HT-29 (cell line): ENCODE results near the gene UNC5B. TPM values are rescaled to one million over a fixed set of nuclear protein-coding genes. Genes with fewer than 3 reads are reported as not detected.

Experiments
- DNase-seq: peaks from one replicate; pipeline ENCODE4 v3.0.0-alpha.2; 2015; ENCODE audit warnings: low spot score
- total RNA-seq: library from RNA; depleted of rRNA; stranded (reverse); fragments of >200 nt; shearing (Covaris generic); gene quantifications from 2 replicates; pipeline ENCODE4 v1.2.3, GENCODE V29; 2014

The UNC5B gene
- total RNA-seq, 1 experiment from 2014 or later, result 0.51 TPM

DNA sequence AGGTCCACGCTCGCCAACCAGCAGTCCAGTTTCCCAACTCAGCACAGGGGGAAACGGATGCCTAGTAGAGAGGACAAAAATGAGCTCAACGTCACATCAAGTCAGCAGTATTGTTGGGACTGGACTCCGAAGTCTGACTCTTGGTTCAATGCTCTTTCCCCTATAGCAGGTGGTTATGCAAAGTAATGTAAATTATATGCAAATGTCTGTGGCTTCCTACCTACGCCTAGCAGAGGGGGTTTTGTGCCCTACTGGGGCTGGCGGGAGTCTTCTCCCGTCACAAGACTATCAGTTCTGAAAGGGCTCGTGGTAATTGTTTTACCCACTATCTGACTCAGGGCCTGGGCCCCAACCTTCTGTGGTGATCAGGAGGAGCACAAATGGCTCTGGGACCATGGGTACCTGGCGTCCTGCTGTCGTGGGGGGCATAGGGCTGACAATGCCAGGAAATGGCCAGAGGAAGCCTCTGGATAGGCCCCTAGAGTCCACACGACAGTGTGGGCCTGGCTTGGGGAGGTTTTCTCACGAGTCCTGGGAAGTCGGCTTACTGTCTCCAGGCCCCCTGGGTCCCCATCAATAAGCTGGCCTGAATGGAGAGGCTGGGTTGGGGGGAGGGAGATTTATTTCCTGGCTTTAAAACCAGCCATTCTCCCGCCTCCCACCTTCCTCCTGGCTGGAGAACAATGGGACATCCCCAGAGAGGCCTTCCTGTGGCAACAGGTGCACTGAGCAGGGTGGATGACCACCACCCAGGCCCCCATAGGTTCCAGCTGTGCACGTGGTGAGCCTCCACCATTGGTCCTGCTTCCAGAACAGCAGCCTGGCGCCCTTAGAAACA lies 41.8 kb downstream of the UNC5B start:
- DNase-seq, result no peak

DNA sequence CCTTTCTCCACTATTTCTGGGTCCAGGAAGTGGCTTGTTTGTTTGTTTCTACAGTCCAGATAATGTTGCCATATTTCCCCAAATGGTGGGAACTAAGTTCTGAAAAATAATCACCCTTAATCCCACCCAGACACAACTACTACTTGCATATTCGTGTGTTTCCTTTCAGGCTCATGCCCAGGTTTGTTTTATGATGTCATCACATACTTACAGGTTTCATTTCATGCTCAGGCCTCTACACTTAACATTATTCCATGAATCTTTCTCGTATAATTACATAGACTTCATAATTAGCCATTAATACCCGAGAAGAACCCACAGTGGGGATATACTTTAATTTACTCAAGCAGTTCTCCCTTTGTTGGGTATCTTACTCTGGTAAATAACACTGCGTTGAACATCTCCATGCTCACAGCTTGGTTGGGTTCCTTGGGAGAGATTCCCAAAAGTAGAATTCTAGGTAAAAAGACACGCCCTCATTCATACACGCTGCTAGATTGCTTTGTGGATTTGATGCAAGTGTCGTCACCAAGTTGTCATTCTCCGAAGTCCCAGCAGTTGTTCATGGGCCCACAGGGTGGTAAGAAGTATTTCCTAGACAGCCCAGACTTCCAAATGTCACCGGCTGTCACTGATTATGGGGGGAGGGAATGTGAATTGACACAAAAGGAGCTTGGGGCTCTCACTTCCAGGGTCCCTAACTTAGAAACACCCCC lies 42.6 kb downstream of the UNC5B start:
- DNase-seq, result no peak

DNA sequence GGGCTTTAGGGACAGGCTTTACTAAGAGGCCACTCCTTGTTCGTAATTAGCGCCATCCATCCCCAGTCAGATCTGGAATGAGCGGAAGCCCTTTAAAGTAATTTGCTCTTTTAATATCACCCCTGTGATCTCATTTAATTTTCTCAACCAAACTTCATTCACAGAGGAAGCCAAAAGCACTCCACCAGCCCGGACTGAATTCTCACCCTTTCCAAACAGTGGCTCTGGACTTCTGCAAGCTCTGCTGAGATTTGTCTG lies 43.1 kb downstream of the UNC5B start:
- no peak for DNase-seq

DNA sequence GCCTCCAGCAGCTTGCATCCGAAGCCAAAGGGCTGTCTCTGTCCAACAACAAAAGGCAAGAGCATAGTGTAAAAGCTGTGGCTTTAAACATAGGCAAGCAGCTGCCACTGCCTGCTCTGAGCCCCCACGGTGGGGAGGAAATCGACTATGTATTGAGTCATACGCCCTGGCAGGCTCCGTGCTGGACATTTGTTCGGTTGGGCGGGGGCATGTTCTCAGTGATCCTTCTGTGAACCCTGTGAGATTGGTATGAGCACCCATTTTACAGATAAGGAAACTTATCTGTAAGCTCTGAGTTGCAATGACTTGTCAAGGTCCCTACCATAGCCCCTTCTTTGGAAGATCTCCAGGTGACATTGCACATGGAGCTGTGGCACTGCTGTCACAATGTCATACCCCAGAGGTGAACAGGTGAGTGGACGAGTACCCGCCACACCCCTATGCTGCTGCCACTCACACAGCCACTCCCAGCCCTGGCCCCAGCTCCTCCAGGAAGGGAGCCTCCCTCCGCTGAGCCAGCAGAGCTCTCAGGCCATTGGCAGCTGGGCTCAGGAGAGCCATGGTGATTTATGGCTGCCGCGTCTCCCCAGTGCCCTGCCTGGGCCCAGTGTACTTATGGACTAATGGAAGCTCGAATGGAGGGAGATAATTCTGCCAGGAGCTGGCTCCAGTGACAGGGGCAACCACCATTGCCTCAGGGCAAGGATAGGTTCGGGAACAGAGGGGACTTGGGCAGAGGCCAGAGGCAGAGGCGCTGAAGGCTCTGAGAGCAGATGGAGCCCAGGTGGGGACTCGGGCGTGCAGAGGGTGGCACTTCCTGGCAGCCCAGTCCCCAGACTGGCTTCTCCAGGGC lies 43.7 kb downstream of the UNC5B start:
- no peak for DNase-seq

DNA sequence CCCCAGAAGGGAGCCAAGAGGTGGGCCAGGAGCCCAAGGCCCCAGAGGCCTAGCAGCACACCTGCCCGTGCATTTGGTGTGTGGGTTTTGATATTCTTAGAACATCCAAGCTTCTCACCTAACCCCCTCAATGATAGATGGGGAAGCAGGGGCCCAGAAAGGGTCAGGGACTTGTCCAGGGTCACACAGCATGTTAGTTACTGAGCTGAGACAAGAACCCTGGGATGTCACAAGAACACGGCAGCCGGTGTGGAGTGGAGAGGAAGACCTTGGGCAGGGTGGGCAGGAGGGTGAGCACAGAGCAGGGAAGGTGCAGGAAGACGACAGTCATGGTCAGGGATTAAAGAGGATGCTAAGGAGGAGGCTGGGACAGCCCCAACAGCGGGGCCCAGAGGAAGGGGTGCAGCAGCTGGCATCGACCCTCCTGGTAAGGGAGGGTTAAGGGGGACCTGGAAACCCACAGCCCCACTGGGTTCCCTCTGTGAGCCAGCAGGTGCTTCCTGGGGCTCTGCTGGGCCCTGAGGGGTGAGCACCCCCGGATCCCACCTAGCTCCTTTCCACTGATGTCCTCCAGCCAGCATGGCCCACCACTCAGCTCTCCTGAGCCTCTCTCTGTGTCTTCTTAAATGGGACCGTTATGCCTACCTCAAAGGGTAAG lies 44.4 kb downstream of the UNC5B start:
- DNase-seq, result no peak

DNA sequence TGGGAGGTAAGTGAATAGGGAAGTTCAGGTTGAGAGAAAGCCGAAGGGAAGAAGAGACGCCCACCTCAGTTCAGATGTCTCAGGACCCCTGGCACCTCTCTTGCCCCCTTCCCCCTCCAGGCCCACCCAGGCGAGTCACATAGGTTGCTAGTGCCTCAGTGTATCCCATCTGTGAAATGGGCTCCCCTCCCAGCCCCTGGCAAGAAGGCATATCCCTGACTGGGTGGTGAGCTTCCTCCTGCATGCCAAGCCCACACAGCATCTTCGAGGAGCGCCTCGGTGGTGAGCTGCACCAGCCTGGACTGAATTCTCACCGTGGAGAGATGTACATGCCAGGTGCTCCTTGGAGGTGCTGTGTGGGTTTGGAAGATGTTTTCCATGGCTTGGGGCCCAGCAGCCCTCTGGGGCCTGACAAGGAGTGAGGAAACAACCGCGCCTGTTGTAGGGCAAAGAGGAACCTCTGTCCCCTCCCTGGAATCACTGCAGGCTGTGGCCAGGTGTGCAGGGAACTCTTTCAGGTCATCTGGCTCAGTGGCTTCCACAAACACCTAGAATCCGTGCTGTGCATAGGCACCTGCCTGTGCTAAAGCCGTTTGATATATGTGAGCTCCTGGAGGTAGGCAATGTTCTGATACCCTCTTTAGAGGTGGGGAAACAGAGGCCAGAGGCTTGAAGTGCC lies 45.1 kb downstream of the UNC5B start:
- no peak for DNase-seq

DNA sequence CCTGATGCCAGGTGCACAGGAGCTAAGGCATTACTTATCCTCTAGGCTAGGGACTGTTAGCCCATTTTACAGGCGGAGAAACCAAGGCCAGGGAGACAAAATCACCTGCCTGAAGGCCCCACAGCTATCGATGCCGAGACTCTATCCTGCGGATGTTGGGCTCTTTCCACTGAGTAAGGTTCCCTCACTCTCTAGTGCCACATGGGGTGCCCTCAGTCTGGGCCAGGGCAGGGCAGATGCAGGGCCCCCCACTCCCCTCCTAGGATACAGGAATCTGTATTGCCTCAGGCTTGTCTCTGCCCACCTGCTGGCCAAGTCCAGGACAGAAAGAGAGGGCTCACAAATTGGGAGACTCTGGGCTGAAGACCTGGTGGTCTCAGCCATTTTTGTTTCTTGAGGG lies 45.7 kb downstream of the UNC5B start:
- DNase-seq, result no peak

DNA sequence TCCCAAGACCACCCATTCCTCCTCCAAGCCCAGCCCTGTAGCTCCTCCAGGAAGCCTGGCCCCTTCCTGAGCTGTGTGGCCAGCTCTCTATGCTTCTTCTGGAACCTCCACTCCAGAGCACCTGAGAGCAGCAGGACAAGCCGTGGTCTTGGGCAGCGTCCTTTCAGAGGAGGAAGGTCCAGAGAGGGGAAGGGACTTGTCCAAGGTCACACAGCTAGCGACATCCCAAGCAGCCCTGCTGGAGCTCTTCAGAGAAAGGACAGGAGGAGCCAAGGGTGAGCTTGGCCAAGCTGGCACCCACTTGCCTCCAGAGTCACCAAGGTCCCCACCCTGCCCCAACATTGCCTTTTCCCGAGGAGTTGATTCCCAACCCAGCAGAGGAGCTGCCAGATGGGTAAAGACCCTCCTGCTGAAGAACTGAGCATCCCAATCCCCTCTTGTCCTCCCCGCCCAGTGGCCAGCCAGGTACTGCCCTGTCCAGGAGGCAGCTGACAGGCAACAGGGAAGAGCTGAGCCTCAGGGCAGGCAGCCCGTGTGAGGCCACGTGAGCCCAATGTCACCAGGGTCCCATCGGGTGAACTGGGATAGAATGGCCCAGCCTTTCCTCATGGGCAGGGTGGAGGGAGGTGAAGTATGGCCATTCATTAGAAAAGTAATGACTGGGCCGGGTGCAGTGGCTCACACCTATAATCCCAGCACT lies 46.2 kb downstream of the UNC5B start:
- no peak for DNase-seq

DNA sequence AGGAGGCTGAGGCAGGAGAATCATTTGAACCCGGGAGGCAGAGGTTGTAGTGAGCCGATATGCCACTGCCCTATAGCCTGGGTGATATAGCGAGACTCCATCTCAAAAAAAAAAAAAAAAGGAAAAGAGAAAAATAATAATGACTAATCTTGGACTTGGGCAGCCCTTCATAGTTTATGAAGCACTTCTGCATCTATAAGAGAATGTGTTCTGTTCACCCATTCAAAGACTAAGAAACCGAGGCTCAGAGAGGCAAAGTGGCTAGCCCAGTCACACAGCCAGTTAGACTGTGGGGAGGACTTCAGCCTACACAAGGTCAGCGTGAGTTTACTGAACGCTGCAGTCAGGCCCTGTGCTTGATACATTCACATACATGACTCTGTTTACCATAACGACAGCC lies 46.9 kb downstream of the UNC5B start:
- no peak for DNase-seq

DNA sequence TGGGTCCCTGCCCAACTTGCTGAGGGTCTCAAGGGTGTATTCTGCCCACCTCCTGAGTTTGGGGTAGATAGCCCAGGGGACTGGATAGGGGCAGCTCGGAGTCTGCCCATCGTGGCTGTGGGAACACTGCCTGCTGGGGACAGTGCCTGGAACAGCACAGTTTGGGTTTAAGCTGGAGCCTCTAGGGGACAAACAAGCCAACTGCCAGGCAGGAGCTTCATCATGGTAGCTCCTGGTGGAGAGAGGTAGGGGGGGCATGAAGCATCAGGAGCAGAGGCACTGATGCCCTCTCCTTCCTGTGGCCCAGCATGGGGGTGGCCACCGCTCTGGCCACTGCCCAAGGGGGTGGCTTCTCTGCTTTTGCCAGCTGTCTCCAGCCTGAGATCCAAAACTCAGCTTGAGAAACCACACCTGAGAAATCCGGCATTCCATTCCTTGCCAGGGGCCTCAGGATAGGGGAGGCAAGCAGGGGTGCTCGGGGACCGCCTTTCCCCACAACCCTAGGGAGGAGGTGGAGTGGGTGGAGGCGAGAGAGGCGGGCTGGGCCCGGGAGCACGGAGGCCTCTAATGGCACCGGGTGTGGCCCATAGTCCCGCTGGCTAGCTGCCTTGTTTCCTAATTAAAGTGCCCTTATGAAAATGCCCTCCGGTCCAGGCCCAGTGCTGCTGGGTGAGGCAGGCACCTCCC lies 47.6 kb downstream of the UNC5B start:
- DNase-seq, result no peak

DNA sequence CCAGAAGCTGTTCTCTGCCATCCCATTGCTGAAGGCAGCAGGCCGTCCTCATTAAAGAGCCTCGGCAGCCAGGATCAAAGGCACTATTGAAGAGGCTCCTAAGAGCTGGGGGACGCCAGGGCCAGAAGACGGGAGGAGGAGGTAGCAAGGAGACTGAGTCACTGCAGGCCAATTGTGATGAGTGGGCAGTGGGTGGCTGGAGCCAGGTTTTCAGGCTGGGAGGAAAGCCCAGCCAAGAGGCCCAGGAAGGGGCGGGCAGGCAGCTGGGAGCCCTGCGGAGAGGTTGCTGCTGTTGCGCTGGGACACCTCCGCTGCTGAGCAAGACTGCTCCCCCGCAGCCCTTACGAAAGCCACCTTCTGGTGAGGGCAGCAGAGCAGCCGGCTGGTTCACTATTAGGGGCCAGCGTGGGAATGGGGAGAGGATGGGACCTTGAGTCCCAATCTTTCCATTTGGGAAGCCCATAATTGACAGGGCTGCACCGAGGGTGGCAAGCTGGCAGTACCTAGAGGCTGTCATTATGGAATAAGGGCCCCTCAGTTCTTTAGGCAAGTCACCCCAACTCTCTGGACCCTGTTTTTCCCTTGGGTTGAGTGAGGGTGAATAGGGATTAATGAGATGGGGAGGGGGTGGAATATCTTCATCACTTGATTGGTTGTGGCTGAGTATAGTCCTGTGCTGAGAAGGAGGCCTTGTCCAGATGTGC lies 48.4 kb downstream of the UNC5B start:
- no peak for DNase-seq

DNA sequence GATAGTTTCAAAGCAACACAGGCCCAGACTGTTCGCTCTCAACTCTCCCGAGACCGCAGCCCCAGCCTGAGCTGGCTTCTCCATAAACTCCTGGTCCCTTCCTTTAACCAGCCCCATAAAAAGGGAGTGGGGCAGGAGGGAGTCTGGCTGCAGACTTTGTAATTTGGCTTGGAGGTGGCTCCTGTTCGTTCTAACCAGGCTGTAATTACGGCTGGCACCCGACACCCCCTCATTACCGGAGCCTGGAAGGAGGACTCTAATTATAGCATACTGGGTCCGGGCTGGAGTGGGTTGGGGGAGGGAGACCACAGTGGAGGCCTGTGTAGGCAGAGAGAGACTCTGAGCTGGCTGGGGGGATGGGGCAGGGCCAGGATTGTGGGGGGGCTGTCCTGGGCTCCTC lies 49.7 kb downstream of the UNC5B start:
- no peak for DNase-seq

DNA sequence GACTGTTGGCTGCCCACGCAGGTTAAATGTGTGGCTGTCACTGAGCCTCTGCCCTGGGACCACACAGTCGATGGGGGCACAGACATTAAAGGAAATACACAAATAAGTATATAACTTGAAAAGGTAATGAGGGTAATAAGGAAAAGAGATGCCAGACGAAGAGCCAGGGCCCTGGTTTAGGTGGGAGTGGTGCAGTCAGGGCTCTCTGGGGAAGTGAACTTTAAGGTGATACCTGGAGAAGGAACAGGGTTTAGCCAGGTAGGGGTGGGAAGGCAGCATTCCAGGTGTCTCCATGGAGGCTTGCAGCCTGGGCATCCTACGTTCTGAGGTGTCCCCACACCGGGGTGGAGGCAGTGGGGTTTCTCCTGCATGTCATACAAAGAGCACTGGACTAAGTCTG lies 50.4 kb downstream of the UNC5B start:
- DNase-seq, result no peak

DNA sequence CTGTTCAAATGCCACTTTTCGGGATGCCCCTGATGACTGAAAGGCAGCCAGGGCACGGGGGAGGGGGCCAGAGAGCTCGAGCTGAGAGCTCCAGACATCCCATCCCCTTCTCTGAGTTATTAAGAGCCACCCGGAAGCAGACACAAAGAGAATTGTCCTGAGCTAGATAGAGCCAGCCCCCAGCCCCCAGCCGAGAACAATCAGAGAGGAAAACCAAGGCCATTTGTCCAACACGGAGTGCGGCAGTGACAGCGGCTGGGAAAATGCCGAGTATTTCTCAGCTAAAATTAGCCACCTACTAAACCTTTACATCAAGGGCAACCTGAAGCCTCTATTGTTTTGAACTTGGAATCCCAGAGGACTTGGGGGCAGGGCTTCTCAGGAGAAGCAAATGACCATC lies 51.0 kb downstream of the UNC5B start:
- no peak for DNase-seq

DNA sequence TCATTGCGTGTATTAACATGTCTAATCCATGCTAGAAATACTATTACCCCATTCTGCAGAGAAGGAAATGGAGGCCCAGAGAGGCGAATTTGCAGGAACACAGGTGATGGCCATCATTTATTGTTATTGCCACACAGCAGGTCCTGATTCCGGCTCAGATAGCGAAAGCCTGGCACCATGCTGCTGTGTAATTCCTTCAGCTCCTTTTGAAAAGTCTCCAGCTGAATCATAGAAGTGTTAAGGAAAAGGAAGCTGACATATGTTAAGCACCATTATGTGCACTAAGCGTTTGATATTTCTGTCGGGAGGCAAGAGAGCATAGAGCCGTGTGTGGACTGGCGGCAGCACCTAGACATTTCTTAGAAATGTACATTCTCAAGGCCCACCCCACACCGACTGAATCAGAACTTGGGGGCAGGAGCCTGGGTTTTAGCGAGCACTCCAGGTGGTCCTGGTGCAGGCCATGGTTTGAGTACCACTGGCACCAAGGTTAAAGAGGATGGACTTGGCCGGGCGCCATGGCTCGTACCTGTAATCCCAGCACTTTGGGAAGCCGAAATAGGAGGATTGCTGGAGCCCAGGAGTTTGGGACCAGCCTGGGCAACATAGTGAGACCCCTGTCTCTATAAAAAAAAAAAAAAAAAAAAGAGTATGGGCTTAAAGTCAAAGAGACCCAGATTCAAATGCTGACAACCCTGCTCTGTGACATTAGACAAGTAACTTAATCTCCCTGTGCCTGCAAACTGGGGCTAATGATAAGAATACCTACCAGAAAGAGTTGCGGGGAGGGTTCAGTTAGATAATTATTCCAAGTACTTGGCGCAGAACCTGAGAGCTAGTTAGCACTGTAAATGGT lies 52.2 kb downstream of the UNC5B start:
- DNase-seq, result no peak

DNA sequence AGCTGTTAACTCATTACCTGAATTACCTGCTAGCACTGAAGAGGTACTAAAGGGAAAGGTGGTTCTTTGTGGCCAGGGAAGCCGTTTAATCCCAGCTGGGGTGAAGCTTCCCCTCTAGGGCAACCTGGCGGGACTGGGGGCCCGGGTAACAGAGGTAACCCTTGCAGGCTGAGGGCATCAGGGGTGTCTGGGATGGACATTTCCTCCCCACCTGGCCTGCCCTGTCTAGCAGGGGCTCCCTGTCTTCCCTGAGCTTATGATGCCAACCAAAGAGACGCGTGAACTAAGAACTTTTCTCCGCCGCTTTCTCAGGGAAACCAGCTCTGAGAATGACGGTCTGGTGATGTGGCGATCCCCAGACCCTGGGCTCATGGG lies 52.8 kb downstream of the UNC5B start:
- no peak for DNase-seq

DNA sequence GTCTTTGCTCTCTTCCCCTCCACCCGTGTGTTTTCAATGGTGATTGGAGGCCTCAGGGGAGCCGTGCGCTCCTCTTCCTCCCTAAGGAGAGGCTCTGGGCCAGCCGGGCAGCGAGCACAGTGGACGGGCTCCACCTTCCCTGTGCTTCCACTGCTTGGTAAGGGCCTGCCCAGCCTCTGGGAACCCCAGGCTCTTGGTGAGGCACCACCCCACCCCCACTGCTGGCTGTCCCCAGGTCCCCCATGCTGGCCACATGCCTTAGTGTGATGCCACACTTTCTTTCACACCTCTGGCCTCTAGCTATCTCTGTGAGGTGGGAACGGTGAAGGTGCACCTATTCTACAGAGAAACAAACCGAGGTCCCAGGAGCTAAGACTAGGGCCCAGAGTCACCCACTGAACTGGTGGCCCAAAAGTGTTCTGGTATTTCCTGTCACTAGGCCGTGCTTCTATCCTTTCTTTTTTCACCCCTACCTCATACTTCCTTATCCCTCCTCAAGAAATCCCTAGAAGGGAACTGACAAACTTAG lies 53.3 kb downstream of the UNC5B start:
- DNase-seq, result no peak

DNA sequence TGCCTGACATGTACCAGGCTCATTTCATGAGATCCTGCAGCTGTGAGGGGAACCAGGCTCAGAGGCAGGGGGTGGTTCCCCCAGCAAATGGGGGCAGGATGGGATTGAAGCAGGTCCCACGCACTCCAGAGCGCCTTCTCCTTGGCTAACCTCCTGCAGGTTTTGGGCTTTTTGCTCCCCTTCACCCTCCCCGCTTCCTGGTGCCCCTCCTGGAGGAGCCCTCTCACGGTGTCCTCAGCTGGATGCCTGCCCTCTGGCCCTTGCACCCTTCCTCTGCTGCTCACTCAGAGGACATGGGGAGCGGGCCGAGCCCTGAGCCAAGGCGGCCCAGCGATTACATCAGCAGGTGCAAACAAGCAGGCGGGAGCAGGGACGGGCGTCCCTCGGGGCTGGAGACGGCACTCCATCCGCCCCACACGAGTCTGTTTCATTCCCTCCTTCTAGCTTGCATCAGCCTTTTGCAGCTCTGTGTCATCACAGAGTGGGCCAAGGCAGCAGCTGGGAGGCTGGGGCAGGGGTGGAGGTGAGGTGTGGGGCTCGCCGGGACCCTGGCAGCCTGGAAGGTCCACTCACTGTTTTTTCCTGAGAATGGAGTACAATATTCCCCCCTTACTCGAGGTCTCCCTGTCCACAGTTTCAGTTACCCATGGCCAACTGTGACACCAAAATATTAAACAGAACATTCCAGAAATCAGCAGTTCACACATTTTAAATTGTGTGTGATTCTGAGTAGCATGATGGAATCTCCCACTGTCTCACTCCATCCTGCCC lies 54.0 kb downstream of the UNC5B start:
- DNase-seq, result no peak
